Mesenteric fat pad (tissue), 1 donor: Measurements from ENCODE around the gene STK35. TPM values are rescaled to one million over a fixed set of nuclear protein-coding genes. Genes with fewer than 3 reads are reported as not detected.
"Not testable (repeated sequence)": the region's sequence is repeated elsewhere in the genome, so short reads cannot be mapped to it uniquely, and the experiment has no call there.

Experiments
- DNase-seq: peaks from one replicate; pipeline ENCODE4 v3.0.0-alpha.2; 2020; ENCODE audit warnings: low spot score
- total RNA-seq: library from RNA; stranded (reverse); fragmentation: NEBNext Ultra II Directional; extraction: Animal tissue kit (Norgen Biotek cat#: 25700); gene quantifications from one replicate; pipeline ENCODE4 v1.2.1, GENCODE V29; 2021
- donor health status: DM: yes; HTN: yes; CAD: no.

The STK35 gene
- total RNA-seq, 1 donor from 2014 or later = 22.0 TPM

DNA sequence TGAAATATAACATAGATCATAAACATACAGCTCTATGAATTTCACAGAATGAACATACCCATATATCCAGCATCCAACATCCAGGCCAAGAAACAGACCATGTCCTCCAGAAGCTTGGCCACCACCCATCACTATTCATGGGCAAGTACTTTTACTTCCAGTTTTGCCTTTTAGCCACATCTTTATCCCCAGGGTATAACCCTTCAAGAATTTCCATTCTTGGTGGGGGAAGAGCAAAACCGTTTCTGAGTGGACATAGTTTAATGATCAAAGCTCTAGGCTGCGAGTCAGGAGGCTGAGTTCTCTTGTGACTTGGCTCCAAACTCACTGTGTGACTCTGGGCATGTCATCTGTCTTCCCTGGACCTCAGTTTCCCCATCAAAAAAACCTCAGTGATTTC is 78.3 kb downstream of the STK35 start:
- DNase-seq = no peak

GRCh38 chr20:2183381-2183780 is 81.8 kb downstream of the STK35 start:
- DNase-seq = no peak

DNA sequence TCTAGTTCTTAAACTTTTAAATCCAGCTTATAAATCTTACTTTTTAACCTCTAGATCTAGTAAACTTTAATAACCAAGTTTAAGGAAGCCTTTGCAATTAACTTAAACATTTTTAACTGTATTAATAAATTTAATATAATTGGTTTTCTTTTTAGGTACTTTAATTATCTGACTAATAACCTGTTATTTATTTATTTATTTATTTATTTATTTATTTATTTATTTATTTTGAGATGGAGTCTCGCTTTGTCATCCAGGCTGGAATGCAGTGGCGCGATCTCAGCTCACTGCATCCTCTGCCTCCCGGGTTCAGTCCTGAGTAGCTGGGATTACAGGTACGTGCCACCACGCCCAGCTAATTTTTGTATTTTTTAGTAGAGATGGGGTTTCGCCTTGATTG is 83.3 kb downstream of the STK35 start:
- not testable (repeated sequence) for DNase-seq

DNA sequence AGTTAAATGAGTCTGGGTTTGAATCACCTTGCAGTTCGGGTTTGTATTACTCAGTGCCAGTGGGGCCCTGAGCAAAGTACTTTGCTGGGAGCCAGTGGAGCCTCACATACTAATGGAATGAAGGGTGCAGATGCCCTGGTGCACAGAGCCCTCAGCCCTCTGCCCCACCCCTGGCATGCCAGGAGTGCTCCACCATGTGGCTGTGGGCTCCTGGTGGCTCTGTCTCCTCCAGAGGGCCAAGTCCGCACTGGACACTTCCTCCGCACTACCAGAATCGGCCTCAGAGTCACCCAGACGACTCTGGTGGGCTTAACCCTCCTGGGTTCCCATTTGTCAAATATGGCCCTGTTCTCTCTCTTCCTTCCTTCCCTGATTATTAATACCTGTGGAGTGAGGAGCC is 94.0 kb downstream of the STK35 start:
- DNase-seq = no peak

- no peak for DNase-seq
Measured at GRCh38 chr20:2197166-2197565, 95.5 kb downstream of the STK35 start.

Other genes with a start within 250 kb of the STK35 start
- 100 TPM for gene SIRPA, start 206.4 kb upstream of the STK35 start, total RNA-seq
- gene PDYN, start 107.8 kb upstream of the STK35 start, total RNA-seq = not detected
- gene TGM3, start 194.2 kb downstream of the STK35 start, total RNA-seq = not detected